Heart left ventricle (tissue), 13 donors: ENCODE results near the gene UNC5C.

ENCODE experiments used
- POLR2A ChIP-seq, 2 donors: fragments of 450-650 bp; IDR thresholded peaks; one replicate each; pipeline ENCODE4 v1.6.1; 2017; ENCODE audit warnings: antibody characterized with exemption in 2 of 2, mild to moderate bottlenecking in 2 of 2, moderate library complexity in 2 of 2
- TF ChIP-seq, protein P1 (sequence below), 12 donors: fragments of 200-600 bp; sonication (generic) in 4 of 12; IDR thresholded peaks; one replicate each; pipeline versions ENCODE4 v1.5.0 to v1.8.0; 2018 to 2022; ENCODE audit warnings: antibody characterized with exemption in 12 of 12, mild to moderate bottlenecking in 5 of 12
- donor health status: ischemic (EF 13 %, LVEDD 7.1; RV severe dilation, severe dysfunction).
- donor health status: DM: no; HTN: yes; CAD: no.
- donor health status: DM: no; HTN: no; CAD: no.
- donor health status: ischemic (EF 25% LVEDD 6.9; RV normal size, moderate dysfunction).
- donor health status: ischemic (EF 25% LVEDD 5.7; RV mildly dilated, moderate dysfunction).
- donor health status: ischemic (EF 35%, LVEDD 5.7; RV mildly dilated, moderate dysfunction).
- donor health status: nonischemic (EF 11% LVEDD 7.7; RV severe dilation, severe dysfunction).
- donor health status: DM: yes; HTN: yes; CAD: no.
- donor health status: PGD.
- donor health status: ischemic (EF 29% LVEDD 5.4; RV normal size, mild dysfunction).
- donor health status: nonischemic (EF 23%, LVEDD 6.1; RV moderate dilation, normal function).

- TF ChIP-seq POLR2A (IDR thresholded peaks at IDR 0.05): no peak
- TF ChIP-seq, protein P1, sequence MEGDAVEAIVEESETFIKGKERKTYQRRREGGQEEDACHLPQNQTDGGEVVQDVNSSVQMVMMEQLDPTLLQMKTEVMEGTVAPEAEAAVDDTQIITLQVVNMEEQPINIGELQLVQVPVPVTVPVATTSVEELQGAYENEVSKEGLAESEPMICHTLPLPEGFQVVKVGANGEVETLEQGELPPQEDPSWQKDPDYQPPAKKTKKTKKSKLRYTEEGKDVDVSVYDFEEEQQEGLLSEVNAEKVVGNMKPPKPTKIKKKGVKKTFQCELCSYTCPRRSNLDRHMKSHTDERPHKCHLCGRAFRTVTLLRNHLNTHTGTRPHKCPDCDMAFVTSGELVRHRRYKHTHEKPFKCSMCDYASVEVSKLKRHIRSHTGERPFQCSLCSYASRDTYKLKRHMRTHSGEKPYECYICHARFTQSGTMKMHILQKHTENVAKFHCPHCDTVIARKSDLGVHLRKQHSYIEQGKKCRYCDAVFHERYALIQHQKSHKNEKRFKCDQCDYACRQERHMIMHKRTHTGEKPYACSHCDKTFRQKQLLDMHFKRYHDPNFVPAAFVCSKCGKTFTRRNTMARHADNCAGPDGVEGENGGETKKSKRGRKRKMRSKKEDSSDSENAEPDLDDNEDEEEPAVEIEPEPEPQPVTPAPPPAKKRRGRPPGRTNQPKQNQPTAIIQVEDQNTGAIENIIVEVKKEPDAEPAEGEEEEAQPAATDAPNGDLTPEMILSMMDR (IDR thresholded peaks at IDR 0.05): no peak
Observed at GRCh38 chr4:95318483-95318882, 230.3 kb downstream of the UNC5C start.
